ENCODE results near the gene WDR73.
"Not testable (repeated sequence)": the region's sequence is repeated elsewhere in the genome, so short reads cannot be mapped to it uniquely, and the experiment has no call there.

Gene WDR73

GRCh38 chr15:84656972-84657371 is 2.9 kb upstream of the WDR73 start:
- no peak for DNase-seq

- peak; percentile 42 to 87 for DNase-seq
Measured at GRCh38 chr15:84654689-84655453, 788 bp upstream of the WDR73 start.

- no peak for DNase-seq
Measured at GRCh38 chr15:84653584-84653909, 536 bp downstream of the WDR73 start.

- DNase-seq = no peak
Measured at GRCh38 chr15:84649706-84650105, 4.4 kb downstream of the WDR73 start.

- no peak for DNase-seq
Measured at GRCh38 chr15:84648539-84648938, 5.5 kb downstream of the WDR73 start.

- DNase-seq = no peak
Measured at GRCh38 chr15:84647726-84648125, 6.4 kb downstream of the WDR73 start.

GRCh38 chr15:84645997-84646396 is 8.1 kb downstream of the WDR73 start:
- DNase-seq = no peak

GRCh38 chr15:84645496-84645895 is 8.6 kb downstream of the WDR73 start:
- DNase-seq = no peak

GRCh38 chr15:84643838-84644237 is 10.2 kb downstream of the WDR73 start:
- DNase-seq = no peak

- not testable (repeated sequence) for DNase-seq
Measured at GRCh38 chr15:84642640-84643039, 11.4 kb downstream of the WDR73 start.

GRCh38 chr15:84641871-84642270 is 12.2 kb downstream of the WDR73 start:
- not testable (repeated sequence) for DNase-seq

- DNase-seq = peak in 1 of 2 experiments; percentile 18
Measured at GRCh38 chr15:84638103-84638502, 16.0 kb downstream of the WDR73 start.

- peak in 1 of 2 experiments; percentile 34 for DNase-seq
Measured at GRCh38 chr15:84634228-84634837, 19.8 kb downstream of the WDR73 start.

- DNase-seq = peak; percentile 22 to 91
Measured at GRCh38 chr15:84633311-84634227, 20.5 kb downstream of the WDR73 start.

GRCh38 chr15:84631706-84632272 is 22.3 kb downstream of the WDR73 start:
- peak in 1 of 2 experiments; percentile 18 for DNase-seq

- no peak for DNase-seq
Measured at GRCh38 chr15:84629033-84629432, 25.1 kb downstream of the WDR73 start.

GRCh38 chr15:84625123-84625522 is 29.0 kb downstream of the WDR73 start:
- DNase-seq = no peak

GRCh38 chr15:84624359-84624758 is 29.7 kb downstream of the WDR73 start:
- DNase-seq = no peak

GRCh38 chr15:84621358-84621979 is 32.6 kb downstream of the WDR73 start:
- DNase-seq = no peak

- DNase-seq = no peak
Measured at GRCh38 chr15:84620626-84621025, 33.5 kb downstream of the WDR73 start.

- no peak for DNase-seq
Measured at GRCh38 chr15:84616235-84616634, 37.8 kb downstream of the WDR73 start.

- DNase-seq = no peak
Measured at GRCh38 chr15:84611631-84612030, 42.5 kb downstream of the WDR73 start.

Data from NCI-H526 (cell line).